Gastrocnemius medialis (tissue), 4 donors: ENCODE measurements around the gene EHD2. TPM values are rescaled to one million over a fixed set of nuclear protein-coding genes. Genes with fewer than 3 reads are reported as not detected.

Experiments
- ATAC-seq, 2 donors: fragments of 150-250 bp; one replicate each; pipeline ENCODE4 v1.9.1; 2016
- DNase-seq, 2 donors: peaks; one replicate each; pipeline ENCODE4 v3.0.0-alpha.2; 2019
- H3K27ac ChIP-seq, 4 donors: fragments of 200-600 bp; sonication (generic); 1 replicate in 1 of 4; 2 replicates in 3 of 4; pipeline ENCODE4 v1.5.1; 2016 to 2018; ENCODE audit warnings: mild to moderate bottlenecking in 2 of 4, moderate library complexity in 1 of 4
- H3K27me3 ChIP-seq, 3 donors: fragments of 200-600 bp; sonication (generic) in 2 of 3; 1 replicate in 1 of 3; 2 replicates in 2 of 3; pipeline versions ENCODE4 v1.5.1 to v1.6.0; 2016 to 2019; ENCODE audit warnings: mild to moderate bottlenecking in 1 of 3, moderate library complexity in 1 of 3
- H3K36me3 ChIP-seq, 2 donors: fragments of 200-600 bp; sonication (generic) in 1 of 2; one replicate each; pipeline ENCODE4 v1.5.1; 2017 to 2018
- H3K4me1 ChIP-seq, 2 donors: fragments of 200-600 bp; sonication (generic) in 1 of 2; one replicate each; pipeline ENCODE4 v1.5.1; 2016 to 2017; ENCODE audit warnings: mild to moderate bottlenecking in 2 of 2
- H3K4me3 ChIP-seq, 4 donors: fragments of 200-600 bp; sonication (generic) in 3 of 4; 1 replicate in 1 of 4; 2 replicates in 3 of 4; pipeline ENCODE4 v1.5.1; 2016 to 2019; ENCODE audit warnings: mild to moderate bottlenecking in 2 of 4
- H3K9me3 ChIP-seq, 3 donors: fragments of 200-600 bp; sonication (generic) in 2 of 3; 1 replicate in 1 of 3; 2 replicates in 2 of 3; pipeline ENCODE4 v1.5.1; 2016 to 2019
- POLR2A ChIP-seq, 2 donors: fragments of 450-650 bp; IDR thresholded peaks; one replicate each; pipeline ENCODE4 v1.6.1; 2017; ENCODE audit warnings: antibody characterized with exemption in 2 of 2, mild to moderate bottlenecking in 2 of 2, moderate library complexity in 2 of 2
- in situ Hi-C, 4 donors: fragments of 200-750 bp; cut with MboI; loops; one replicate each; pipeline versions ENCODE4 v1.15.0 to v1.8.0; 2017; ENCODE audit warnings: low sequenced_read_pairs in 4 of 4
- intact Hi-C: fragments of 100-400 bp; cut with DNase I; formaldehyde crosslinking; loops from one replicate; pipeline ENCODE4 v1.15.1; 2023; ENCODE audit warnings: low total_unique reads
- total RNA-seq, 4 donors: library from RNA; depleted of rRNA; stranded (reverse); fragments of >200 nt; gene quantifications; one replicate each; pipeline versions ENCODE4 v1.1.0 to v1.2.3, GENCODE V29; 2016
- TF ChIP-seq, protein P1 (sequence below), 5 experiments: fragments of 450-650 bp in 3 of 5; fragments of 200-600 bp in 2 of 5; sonication (generic) in 2 of 5; IDR thresholded peaks in 4 of 5; conservative IDR thresholded peaks in 1 of 5; 1 replicate in 4 of 5; 2 replicates in 1 of 5; pipeline ENCODE4 v1.5.1; 2016 to 2019; ENCODE audit warnings: antibody characterized with exemption in 5 of 5, mild to moderate bottlenecking in 3 of 5, moderate library complexity in 3 of 5

The EHD2 gene
- total RNA-seq, 4 donors from 2014 or later: 10.9 to 46.6 (median 33.8) TPM

DNA sequence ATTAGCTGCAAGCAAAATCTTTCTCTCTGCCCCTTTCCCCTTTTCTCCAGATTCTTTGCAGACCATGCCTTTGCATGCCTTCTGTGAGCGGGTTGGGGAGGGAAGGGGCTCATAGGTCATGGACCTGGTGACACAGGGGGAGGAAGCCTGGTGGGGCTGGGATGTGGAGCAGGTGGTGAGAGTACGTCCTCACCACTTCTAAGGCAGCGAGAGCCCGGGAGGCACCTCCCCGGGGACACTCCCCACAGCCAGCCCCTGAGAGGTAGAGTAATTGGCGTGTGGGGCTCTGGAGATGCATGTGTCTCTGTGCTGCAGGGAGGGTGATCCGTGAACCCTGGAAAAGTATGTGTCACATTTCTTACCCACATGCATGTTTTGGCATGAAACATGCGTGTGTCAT lies 42.5 kb upstream of the EHD2 start:
- ATAC-seq (no peak), DNase-seq (no peak)
- Histone ChIP-seq H3K27ac (peak overlapping the region in 3 of 4 donors; percentile 11 to 54 (median 49)), H3K9me3 (no peaks in the 10 kb centered on the region), H3K36me3 (peaks cover 0 to 34% of the 10 kb centered on the region in 2 donors), H3K27me3 (no peaks in the 10 kb centered on the region), H3K4me3 (no peak overlapping the region), H3K4me1 (peaks cover 21 to 31% of the 10 kb centered on the region in 2 donors)
- intact Hi-C loops: loop anchor here (10.0 kb wide), 1 partner anchor 696 kb away; no protein-coding TSS in a partner anchor
- in situ Hi-C loops: no loop called here
- TF ChIP-seq POLR2A (IDR thresholded peaks at IDR 0.05): no peak
- TF ChIP-seq, protein P1, sequence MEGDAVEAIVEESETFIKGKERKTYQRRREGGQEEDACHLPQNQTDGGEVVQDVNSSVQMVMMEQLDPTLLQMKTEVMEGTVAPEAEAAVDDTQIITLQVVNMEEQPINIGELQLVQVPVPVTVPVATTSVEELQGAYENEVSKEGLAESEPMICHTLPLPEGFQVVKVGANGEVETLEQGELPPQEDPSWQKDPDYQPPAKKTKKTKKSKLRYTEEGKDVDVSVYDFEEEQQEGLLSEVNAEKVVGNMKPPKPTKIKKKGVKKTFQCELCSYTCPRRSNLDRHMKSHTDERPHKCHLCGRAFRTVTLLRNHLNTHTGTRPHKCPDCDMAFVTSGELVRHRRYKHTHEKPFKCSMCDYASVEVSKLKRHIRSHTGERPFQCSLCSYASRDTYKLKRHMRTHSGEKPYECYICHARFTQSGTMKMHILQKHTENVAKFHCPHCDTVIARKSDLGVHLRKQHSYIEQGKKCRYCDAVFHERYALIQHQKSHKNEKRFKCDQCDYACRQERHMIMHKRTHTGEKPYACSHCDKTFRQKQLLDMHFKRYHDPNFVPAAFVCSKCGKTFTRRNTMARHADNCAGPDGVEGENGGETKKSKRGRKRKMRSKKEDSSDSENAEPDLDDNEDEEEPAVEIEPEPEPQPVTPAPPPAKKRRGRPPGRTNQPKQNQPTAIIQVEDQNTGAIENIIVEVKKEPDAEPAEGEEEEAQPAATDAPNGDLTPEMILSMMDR (IDR thresholded peaks at IDR 0.05 in 4 of 5, conservative IDR thresholded peaks at IDR 0.05 in 1 of 5): no peak

DNA sequence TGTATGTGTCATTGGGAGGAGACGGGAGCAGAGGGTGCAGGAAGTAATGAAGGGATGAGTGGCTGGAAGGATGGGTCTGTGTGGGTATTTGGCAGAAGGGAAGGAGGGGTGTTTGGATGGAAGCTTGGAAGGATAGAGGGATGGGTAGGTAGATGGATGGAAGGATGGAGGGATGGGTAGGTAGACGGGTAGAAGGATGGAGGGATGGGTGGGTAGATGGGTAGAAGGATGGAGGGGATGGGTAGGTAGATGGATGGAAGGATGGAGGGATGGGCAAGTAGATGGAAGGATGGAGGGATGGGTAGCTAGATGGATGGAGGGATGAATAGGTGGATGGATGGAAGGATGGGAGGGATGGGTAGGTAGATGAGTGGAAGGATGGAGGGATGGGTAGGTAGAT lies 41.7 kb upstream of the EHD2 start:
- Histone ChIP-seq H3K27me3 (no peaks in the 10 kb centered on the region), H3K36me3 (peaks cover 0 to 34% of the 10 kb centered on the region in 2 donors), H3K27ac (peak overlapping the region in 2 of 4 donors; percentile 49 to 54), H3K9me3 (no peaks in the 10 kb centered on the region), H3K4me3 (no peak overlapping the region), H3K4me1 (peaks cover 15 to 23% of the 10 kb centered on the region in 2 donors)
- TF ChIP-seq, protein P1 (IDR thresholded peaks at IDR 0.05 in 4 of 5, conservative IDR thresholded peaks at IDR 0.05 in 1 of 5): no peak
- no peak for TF ChIP-seq POLR2A (IDR thresholded peaks at IDR 0.05)
- in situ Hi-C loops: no loop called here
- intact Hi-C loops: loop anchor here (10.0 kb wide), 1 partner anchor 697 kb away; no protein-coding TSS in a partner anchor
- DNase-seq (no peak), ATAC-seq (no peak)

DNA sequence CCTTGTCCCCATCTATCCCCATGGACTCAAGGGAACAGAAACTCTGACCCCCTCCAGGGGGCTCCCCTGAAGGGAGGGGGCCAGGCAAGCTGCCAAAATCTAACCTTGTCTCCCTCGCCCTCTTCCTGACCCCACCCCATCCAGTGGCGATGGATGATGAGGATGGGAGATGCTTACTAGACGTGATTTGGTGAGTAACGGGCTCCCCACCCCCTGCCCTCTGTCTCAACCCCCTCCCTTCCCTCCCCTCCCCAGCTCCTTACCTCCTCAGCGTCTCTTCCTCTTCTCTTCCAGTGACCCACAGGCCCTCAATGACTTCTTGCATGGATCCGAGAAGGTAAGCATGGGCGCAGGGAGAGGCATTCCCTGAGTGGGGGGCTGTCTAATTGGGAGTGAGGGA lies 39.8 kb upstream of the EHD2 start:
- TF ChIP-seq POLR2A (IDR thresholded peaks at IDR 0.05): no peak
- TF ChIP-seq, protein P1 (IDR thresholded peaks at IDR 0.05 in 4 of 5, conservative IDR thresholded peaks at IDR 0.05 in 1 of 5): no peak
- ATAC-seq (no peak), DNase-seq (no peak)
- Histone ChIP-seq H3K9me3 (no peaks in the 10 kb centered on the region), H3K36me3 (peaks cover 0 to 34% of the 10 kb centered on the region in 2 donors), H3K27ac (peak overlapping the region; percentile 28 to 61 (median 37)), H3K27me3 (no peaks in the 10 kb centered on the region), H3K4me1 (peaks cover 4 to 6% of the 10 kb centered on the region in 2 donors), H3K4me3 (no peak overlapping the region)
- intact Hi-C loops: loop anchor here (10.0 kb wide), 1 partner anchor 699 kb away; no protein-coding TSS in a partner anchor
- in situ Hi-C loops: no loop called here

DNA sequence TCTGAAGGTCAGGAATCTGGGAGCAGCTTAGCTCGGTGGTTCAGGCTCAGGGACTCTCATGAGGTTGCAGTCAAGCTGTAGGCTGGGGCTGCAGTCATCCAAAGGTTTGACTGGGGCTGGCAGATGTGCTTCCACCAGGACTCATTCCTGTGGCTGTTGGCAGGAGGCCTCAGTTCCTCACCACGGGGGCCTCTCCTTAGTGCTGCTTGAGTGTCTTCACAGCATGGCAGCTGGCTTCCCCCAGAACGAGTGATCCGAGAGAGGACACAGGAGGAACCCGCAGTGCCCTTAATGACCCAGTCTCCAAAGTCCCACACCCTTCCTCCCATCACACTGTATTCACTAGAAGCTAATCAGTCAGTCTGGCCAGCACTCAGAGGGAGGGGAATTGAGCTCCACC lies 38.7 kb upstream of the EHD2 start:
- no peaks in the 10 kb centered on the region for H3K27me3 ChIP-seq
- in situ Hi-C loops (no loop called here), intact Hi-C loops (loop anchor here (10.0 kb wide), 1 partner anchor 700 kb away; no protein-coding TSS in a partner anchor)
- H3K36me3 ChIP-seq: peaks cover 0 to 38% of the 10 kb centered on the region in 2 donors
- DNase-seq: no peak
- TF ChIP-seq, protein P1 (IDR thresholded peaks at IDR 0.05 in 4 of 5, conservative IDR thresholded peaks at IDR 0.05 in 1 of 5): no peak
- TF ChIP-seq POLR2A (IDR thresholded peaks at IDR 0.05): no peak
- H3K27ac ChIP-seq: peak overlapping the region; percentile 61 to 85 (median 71)
- ATAC-seq: no peak
- no peaks in the 10 kb centered on the region for H3K9me3 ChIP-seq
- no peak overlapping the region for H3K4me3 ChIP-seq
- H3K4me1 ChIP-seq: peaks cover 0 to 4% of the 10 kb centered on the region in 2 donors
